SK-N-SH treated with all-trans-retinoic acid at 6 μM for 48 hours (cell line): ENCODE measurements around the gene SLC35A4.

Source experiments
- ATAC-seq: fragments of 200-7000 bp; cut with Tn5 transposase; 3 replicates; pipeline ENCODE4 v1.9.1; 2020; ENCODE audit warnings: mild to moderate bottlenecking, moderate library complexity
- BACH2 ChIP-seq: fragments of 250-450 bp; sonication (Bioruptor Pico); IDR thresholded peaks from 2 replicates; pipeline ENCODE4 v1.9.0; 2021; ENCODE audit warnings: mild to moderate bottlenecking, borderline replicate concordance
- CREB5 ChIP-seq: fragments of 250-450 bp; sonication (Bioruptor Pico); IDR thresholded peaks from 2 replicates; pipeline ENCODE4 v1.5.1; 2020; ENCODE audit warnings: low read depth, mild to moderate bottlenecking, moderate library complexity
- CSDC2 ChIP-seq: fragments of 250-450 bp; sonication (Bioruptor Pico); IDR thresholded peaks from 2 replicates; pipeline ENCODE4 v1.5.0; 2020; ENCODE audit warnings: mild to moderate bottlenecking, moderate library complexity
- CSRNP3 ChIP-seq: fragments of 250-450 bp; sonication (Bioruptor Pico); IDR thresholded peaks from 2 replicates; pipeline ENCODE4 v1.5.1; 2021; ENCODE audit warnings: mild to moderate bottlenecking, moderate library complexity
- ESRRG ChIP-seq: fragments of 250-450 bp; sonication (Bioruptor Pico); IDR thresholded peaks from 2 replicates; pipeline ENCODE4 v1.6.1; 2021; ENCODE audit warnings: mild to moderate bottlenecking
- GLIS3 ChIP-seq: fragments of 250-450 bp; sonication (Bioruptor Pico); IDR thresholded peaks from 2 replicates; pipeline ENCODE4 v1.5.0; 2020; ENCODE audit warnings: mild to moderate bottlenecking, moderate library complexity
- ISL1 ChIP-seq: fragments of 250-450 bp; sonication (Bioruptor Pico); IDR thresholded peaks from 2 replicates; pipeline ENCODE4 v2.1.2; 2022; ENCODE audit warnings: mild to moderate bottlenecking, moderate library complexity
- OSR1 ChIP-seq: fragments of 250-450 bp; sonication (Bioruptor Pico); IDR thresholded peaks from 2 replicates; pipeline ENCODE4 v1.8.0; 2022; ENCODE audit warnings: moderate library complexity, mild to moderate bottlenecking, inconsistent platforms
- PATZ1 ChIP-seq: fragments of 250-450 bp; sonication (Bioruptor Pico); IDR thresholded peaks from 2 replicates; pipeline ENCODE4 v1.8.0; 2020; ENCODE audit warnings: mild to moderate bottlenecking, moderate library complexity, borderline replicate concordance
- PPARA ChIP-seq: fragments of 250-450 bp; sonication (Bioruptor Pico); IDR thresholded peaks from 2 replicates; pipeline ENCODE4 v1.5.0; 2020; ENCODE audit warnings: mild to moderate bottlenecking, borderline replicate concordance
- RARB ChIP-seq: fragments of 250-450 bp; sonication (Bioruptor Pico); IDR thresholded peaks from 2 replicates; pipeline ENCODE4 v1.8.0; 2021; ENCODE audit warnings: mild to moderate bottlenecking, moderate library complexity
- TCF4 ChIP-seq: fragments of 250-450 bp; sonication (Bioruptor Pico); IDR thresholded peaks from 2 replicates; pipeline ENCODE4 v1.8.0; 2021; ENCODE audit warnings: mild to moderate bottlenecking, moderate library complexity, borderline replicate concordance
- TOX ChIP-seq: fragments of 250-450 bp; sonication (Bioruptor Pico); IDR thresholded peaks from 2 replicates; pipeline ENCODE4 v1.8.0; 2021; ENCODE audit warnings: mild to moderate bottlenecking, moderate library complexity, borderline replicate concordance
- TSHZ2 ChIP-seq: fragments of 250-450 bp; sonication (Bioruptor Pico); IDR thresholded peaks from 2 replicates; pipeline ENCODE4 v1.5.0; 2020; ENCODE audit warnings: mild to moderate bottlenecking, moderate library complexity
- ZC3H10 ChIP-seq: fragments of 250-450 bp; sonication (Bioruptor Pico); IDR thresholded peaks from 2 replicates; pipeline ENCODE4 v1.5.1; 2021; ENCODE audit warnings: mild to moderate bottlenecking, moderate library complexity
- ZFP3 ChIP-seq: fragments of 250-450 bp; sonication (Bioruptor Pico); IDR thresholded peaks from 2 replicates; pipeline ENCODE4 v1.5.0; 2020; ENCODE audit warnings: mild to moderate bottlenecking, moderate library complexity
- ZFP30 ChIP-seq: fragments of 450-650 bp; formaldehyde crosslinking; IDR thresholded peaks from 2 replicates; pipeline ENCODE4 v1.5.0; 2022; ENCODE audit warnings: mild to moderate bottlenecking, moderate library complexity
- ZNF565 ChIP-seq: fragments of 450-650 bp; formaldehyde crosslinking; conservative IDR thresholded peaks from 2 replicates; pipeline ENCODE4 v1.5.0; 2020; ENCODE audit warnings: low read depth, mild to moderate bottlenecking, moderate library complexity
- ZNF70 ChIP-seq: fragments of 450-650 bp; formaldehyde crosslinking; IDR thresholded peaks from 2 replicates; pipeline ENCODE4 v1.5.0; 2020; ENCODE audit warnings: mild to moderate bottlenecking, moderate library complexity
- ZNF8 ChIP-seq: fragments of 450-650 bp; formaldehyde crosslinking; IDR thresholded peaks from 2 replicates; pipeline ENCODE4 v1.5.0; 2020; ENCODE audit warnings: mild to moderate bottlenecking, moderate library complexity

The SLC35A4 gene

GRCh38 chr5:140611020-140611521 lies 46.4 kb downstream of the SLC35A4 start:
- no peak for TF ChIP-seq GLIS3 (CRISPR knock-in tag)
- TF ChIP-seq ZFP3 (CRISPR knock-in tag): no peak
- TF ChIP-seq BACH2: no peak
- TF ChIP-seq CSRNP3: no peak
- TF ChIP-seq ZFP30 (CRISPR knock-in tag): no peak
- no peak for TF ChIP-seq TSHZ2 (CRISPR knock-in tag)
- TF ChIP-seq TOX (CRISPR knock-in tag): no peak
- no peak for TF ChIP-seq ESRRG (CRISPR knock-in tag)
- TF ChIP-seq ZC3H10 (CRISPR knock-in tag): no peak
- no peak for TF ChIP-seq PPARA
- TF ChIP-seq CSDC2 (CRISPR knock-in tag): no peak
- TF ChIP-seq ZNF70 (CRISPR knock-in tag): no peak
- TF ChIP-seq PATZ1: no peak
- no peak for TF ChIP-seq ISL1 (CRISPR knock-in tag)
- TF ChIP-seq TCF4 (CRISPR knock-in tag): no peak
- TF ChIP-seq OSR1 (CRISPR knock-in tag): no peak
- TF ChIP-seq CREB5 (CRISPR knock-in tag): no peak
- no peak for TF ChIP-seq ZNF565 (CRISPR knock-in tag)
- TF ChIP-seq RARB (CRISPR knock-in tag): no peak
- TF ChIP-seq ZNF8 (CRISPR knock-in tag): no peak
- ATAC-seq: no peak
